Right kidney (tissue), 1 donor: ENCODE data around the gene PALM3.
A peak's percentile ranks its signal among the peaks of the same experiment; 100 is the strongest.

Source experiments
- DNase-seq: peaks from one replicate; pipeline ENCODE4 v3.0.0-alpha.2; 2016

PALM3 gene

DNA sequence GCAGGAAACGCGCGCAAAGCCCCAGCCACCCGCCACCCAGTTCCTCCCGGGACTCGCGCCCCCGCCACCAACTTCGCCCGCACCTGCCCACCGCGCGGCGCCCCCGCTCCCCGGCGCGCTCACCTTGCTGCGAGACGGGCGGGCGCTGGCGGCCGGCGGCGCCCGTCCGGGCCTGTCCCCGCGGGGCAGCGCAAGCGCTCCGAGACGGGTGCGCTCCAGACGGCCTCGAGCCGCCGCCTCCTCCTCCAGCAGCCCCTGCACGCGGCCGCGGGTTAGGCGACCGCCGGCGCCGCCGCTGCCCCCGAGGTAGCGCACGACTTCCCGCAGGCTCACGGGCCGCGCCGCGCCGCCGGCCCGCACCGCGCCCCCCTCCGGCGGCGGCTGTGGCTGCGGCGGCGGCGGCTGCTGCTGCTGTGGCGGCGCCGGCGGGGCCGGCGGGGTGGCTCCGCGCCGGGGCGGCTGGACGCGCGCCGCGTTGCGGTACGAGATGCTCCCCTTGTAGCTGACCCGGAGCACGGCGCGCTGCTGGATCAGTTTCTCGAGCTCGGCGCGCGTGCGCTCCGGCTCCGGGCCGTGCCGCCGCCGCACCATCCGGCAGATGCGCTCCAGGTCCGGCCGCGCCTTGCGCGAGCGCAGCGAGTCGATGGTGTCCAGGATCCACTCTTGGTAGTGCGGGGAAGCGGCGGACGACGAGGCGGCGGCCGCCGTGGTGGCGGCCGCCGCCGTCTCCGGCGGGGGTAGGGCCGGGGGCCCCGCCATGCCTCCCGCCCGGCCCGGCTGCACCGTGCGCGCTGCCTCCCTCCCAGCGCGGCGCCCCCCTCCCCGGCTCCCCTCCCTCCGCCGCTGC, 28.0 kb upstream of the PALM3 start:
- peak; percentile 76 for DNase-seq

DNA sequence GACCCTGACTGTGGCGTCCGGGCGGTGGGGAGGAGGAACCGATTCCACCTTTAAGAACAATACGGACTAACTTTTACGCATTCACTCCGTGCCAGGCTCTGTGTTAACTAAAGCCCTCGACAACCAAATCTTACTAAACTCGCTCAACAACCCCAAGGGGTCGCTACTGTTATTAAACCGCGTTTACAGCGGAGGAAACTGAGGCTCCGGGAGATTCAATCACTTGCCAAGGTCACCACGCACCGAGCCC, 27.5 kb upstream of the PALM3 start:
- DNase-seq: no peak

DNA sequence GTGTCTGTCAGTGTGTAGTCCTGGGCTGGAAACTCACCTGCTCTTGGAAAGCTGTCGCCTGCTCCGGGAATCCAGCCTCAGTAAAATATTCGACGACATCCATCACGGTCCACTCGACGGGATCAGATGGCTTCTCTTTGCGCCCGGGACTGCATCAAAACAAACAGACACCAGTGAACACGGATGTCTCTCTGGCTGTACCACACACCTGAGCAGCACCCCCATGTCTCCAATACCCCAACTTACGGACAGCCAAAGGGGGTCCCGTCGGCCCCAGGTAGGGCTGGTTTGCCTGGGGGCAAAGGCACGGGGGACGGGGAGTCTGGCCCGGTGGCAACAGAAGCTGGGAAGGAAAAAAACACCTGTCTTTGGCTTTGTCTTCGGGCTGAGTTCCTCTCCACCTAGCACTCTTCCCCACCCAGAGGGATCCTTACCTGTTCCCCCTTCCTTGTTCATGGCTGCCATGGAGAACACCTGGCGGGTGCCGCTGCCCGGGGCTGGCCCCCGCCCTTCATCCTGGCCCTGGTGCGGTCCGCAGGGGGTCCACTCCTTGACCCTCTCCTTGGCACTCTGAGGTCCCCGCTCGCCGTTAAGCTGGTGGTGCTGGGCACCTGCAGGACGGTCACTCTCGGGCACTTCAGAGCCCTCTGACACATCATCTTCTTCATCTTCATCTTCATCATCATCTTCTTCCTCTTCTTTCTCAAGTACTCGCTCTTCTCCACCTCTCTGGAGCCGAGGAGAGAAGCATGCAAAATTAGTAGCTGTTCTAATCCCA, 26.9 kb upstream of the PALM3 start:
- DNase-seq: no peak

DNA sequence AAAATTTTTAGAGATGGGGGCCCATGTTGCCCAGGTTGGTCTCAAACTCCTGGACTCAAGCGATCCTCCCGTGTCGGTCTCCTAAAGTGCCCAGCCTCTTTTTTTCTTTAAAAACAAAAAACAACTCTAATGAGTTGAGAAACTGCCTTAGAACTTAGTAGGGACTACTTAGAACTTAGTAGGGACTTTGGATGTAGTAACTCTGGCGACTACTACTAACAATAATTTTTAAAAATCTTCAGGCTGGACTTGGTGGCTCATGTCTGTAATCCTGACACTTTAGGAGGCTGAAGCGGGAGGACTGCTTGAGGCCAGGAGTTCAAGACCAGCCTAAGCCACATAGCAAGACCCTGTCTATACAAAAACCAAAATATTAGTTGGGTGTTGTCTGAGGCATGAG, 24.2 kb upstream of the PALM3 start:
- DNase-seq: no peak

DNA sequence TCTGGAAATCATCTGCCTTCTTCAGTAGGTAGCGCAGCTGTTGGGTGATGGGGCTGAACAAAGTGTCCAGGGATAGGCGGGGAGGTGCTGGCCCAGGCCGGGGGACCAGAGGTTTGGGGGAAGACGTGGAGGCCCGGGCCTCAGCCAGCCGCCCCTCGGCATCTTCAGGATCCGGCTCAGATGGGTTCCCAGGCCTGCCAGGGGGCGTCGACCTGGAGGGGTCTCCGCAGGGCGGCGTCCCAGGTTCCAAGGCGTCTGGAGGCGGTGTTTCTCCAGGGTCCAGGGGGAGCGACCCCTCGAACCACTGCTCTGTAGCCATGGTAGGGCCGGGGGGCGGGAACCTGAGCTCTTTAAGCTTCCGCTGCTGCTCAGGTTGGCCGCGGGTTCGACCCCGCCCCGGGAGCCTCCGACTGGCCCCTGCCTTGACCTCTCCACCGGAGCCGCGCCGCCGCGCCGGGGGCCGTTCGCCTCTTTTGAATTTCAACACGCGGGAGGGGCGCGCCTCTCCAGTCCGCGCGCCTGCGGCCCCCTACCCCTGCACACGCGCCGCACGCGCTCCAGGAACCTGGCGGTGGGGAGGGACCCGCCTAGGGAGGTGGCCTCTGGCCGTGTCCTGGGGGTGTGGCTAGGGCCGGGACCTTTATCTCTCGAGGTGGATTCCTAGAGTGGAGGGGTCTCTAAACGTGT, 23.6 kb upstream of the PALM3 start, which contains the start of gene C19orf67:
Gene C19orf67 (minus strand): TSS at position 475 of the 687 bp plus-strand sequence. CDS start 156 bp downstream, at position 319.
- no peak for DNase-seq

DNA sequence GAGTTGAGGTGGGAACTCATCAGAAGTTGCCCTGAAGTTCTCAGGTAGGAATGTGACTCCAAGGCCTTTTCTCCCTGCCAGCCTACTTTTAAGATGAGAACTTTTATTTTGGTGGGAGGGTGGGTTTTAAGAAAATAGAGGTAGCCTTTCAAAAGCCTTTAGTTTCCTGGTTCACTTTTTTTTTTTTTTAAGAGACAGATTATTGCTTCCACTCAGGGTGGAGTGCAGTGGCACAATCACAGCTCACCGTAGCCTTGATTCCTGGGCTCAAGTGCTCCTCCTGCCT, 20.7 kb upstream of the PALM3 start:
- DNase-seq: no peak

DNA sequence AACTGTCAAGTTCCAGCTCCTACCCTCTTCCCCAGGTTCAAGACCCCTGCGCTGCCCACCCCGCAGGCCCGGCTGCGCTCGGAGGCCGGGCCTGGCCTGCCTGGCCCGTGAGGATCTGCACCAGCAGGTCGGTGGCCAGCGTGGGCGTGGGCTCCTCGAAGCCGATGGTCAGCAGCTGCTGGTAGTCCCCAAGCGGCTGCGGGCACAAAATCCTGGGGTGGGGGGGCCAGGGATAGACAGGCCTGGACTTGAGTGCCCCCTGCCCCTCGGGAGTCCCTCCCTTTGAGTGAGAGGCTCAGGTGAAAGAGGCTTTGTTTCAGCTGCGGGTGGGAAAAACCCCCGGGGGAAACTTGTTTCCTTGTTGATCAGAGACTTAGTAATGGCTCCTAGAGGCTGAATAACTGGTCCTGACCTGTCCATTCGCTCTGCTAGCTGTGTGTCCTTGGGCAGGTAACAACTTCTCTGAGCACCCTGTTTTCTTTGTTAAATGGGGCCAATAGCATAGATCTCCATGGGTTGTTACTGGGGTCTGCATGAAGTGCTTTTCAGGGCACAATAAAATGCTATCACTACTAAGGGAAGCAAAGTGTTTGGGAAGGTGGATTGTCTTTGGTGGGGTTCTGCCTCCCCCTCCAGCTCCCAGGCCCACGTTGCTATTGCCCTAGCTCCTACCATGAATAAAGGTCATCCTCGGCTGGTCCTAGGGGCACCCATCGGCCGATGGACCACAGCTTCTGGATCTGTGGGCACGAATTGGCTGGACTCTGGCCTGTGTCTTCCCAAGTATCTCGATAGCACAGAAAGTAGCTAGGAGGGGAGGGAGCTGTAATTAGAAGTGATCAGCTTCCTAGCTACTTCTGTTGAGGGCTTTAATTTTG, 20.2 kb upstream of the PALM3 start:
- no peak for DNase-seq

GRCh38 chr19:14080887-14081796, 19.3 kb upstream of the PALM3 start:
- peak; percentile 95 for DNase-seq

DNA sequence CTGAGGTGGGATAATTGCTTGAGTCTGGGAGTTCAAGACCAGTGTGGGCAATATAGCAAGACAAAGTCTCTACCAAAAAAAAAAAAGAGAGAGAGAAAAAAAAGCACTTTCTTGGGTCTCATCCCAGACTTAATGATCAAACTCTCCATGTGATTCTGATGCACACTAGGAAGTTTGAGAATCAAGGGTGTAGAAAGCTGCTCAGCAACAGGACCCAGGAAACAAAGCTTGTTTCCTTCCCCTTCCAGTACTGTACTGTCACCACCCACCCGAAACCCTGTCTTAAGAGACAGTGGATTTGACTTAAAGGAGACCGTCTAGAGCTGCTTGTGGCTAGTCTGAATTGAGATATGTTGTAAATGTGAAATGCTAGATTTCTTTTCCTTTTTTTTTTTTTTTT, 16.5 kb upstream of the PALM3 start:
- DNase-seq: no peak

DNA sequence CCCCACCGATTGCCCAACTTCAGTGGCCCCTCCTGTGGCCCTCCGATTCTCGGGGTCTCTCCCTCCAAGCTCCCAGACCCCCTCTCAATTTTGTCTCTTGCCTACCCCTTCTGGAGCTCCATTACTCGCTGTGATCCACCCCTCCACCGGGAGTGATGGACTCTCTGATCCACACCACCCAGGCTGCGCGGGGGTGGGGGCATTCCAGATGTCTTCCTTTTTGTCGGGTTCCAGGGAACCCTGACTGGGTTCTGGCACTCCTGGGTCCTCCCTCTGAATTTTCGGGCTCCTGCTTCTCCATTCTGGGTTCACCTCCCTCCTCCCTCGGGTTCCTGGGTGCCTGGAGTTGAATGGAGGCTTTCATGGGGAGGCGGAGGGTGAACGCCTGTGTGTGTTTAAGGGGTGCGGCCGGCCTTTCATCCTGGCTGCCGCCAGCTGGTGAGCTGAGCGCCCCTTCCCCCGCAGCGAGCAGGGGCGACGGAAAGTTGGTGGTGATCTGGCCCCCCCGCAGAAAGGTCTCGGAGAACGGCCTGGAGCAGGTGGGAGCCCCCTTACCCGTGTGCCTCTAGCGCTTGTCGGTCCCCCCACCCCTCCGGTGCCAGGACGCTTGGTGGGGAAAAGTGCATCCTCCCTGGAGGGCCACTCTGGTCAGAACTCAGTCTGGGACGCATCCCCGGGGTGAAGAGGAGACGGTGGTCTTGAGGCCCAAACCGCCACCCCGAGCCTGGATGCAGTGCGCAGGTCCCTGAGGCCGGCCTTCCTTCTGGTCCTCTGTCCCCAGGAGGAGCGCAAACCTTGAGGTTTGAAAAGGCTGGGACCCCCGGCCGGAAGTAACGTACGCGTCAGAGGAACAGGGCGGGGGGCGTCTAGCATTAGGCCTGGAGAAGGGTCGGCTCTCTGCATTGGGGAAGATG, 12.3 kb upstream of the PALM3 start:
- DNase-seq: peak; percentile 62

DNA sequence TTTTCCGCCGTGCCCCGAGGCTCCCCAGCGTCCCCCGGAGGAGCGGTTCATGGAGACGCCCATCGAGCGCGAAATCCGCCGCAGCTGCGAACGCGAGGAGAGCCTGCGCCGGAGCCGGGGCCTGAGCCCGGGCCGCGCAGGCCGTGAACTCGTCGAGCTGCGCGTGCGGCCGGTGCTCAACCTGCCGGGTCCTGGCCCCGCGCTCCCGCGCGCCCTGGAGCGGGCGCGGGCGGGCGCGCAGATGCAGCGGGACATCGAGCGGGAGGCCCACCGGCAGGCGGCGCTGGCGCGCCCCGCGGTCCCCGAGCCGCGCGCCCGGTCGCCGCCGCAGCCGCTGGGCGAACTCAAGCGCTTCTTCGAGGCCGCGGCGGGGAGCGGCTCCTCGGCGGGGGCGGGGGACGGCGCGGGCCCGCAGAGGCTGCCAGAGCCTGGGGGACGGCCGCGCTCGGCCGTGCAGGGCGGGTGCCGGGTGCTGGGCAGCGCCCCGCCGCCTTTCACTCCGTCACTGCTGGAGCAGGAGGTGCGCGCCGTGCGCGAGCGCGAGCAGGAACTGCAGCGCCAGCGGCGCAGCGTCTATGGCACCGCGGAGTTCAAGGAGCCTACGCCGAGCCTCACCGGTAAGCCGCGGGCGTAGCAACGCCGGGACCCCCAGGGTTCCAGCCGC, 11.5 kb upstream of the PALM3 start:
- peak; percentile 86 for DNase-seq

- DNase-seq: peak; percentile 83
These were observed 10.8 kb upstream of the PALM3 start, which contains the start of gene MISP3 for GRCh38 chr19:14072535-14073260. Gene MISP3 (plus strand): TSS chr19:14072786. CDS start chr19:14073310, 524 bp downstream.

- DNase-seq: no peak
These were observed 8.6 kb upstream of the PALM3 start for GRCh38 chr19:14070268-14071050.

- DNase-seq: no peak
These were observed 4.3 kb upstream of the PALM3 start for GRCh38 chr19:14066134-14066533.

GRCh38 chr19:14063105-14063504, 1.2 kb upstream of the PALM3 start:
- no peak for DNase-seq

DNA sequence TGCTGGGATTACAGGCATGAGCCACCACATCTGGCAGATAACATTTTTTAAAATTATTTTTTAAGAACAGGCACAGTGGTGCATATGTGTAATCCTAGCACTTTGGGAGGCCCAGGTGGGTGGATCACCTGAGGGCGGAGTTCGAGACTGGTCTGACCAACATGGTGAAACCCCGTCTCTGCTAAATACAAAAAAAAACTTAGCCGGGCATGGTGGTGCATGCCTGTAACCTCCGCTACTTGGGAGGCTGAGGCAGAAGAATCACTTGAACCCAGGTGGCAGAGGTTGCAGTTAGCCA, 631 bp upstream of the PALM3 start:
- DNase-seq: no peak

GRCh38 chr19:14061081-14061749, 661 bp downstream of the PALM3 start:
- peak; percentile 48 for DNase-seq
